IPS-20b (cell line): ENCODE results near the gene LTC4S.

ENCODE experiments used
- H3K27ac ChIP-seq: one replicate; pipeline ENCODE4 v1.5.1; 2013; ENCODE audit warnings: low read length
- H3K27me3 ChIP-seq: 2 replicates; pipeline ENCODE4 v1.6.1; 2013; ENCODE audit warnings: mild to moderate bottlenecking, low read length, inconsistent platforms; ENCODE audit not compliant: insufficient read depth
- H3K36me3 ChIP-seq: 2 replicates; pipeline ENCODE4 v1.6.1; 2013; ENCODE audit warnings: low read depth, mild to moderate bottlenecking, inconsistent platforms, low read length, moderate library complexity; ENCODE audit not compliant: insufficient read depth
- H3K4me1 ChIP-seq: 2 replicates; pipeline ENCODE4 v1.6.1; 2013; ENCODE audit warnings: mild to moderate bottlenecking, control low read depth, inconsistent platforms, low read length, moderate library complexity; ENCODE audit not compliant: insufficient read depth
- H3K4me3 ChIP-seq: 2 replicates; pipeline ENCODE4 v1.5.1; 2013; ENCODE audit warnings: mild to moderate bottlenecking, low read length, inconsistent platforms
- H3K9ac ChIP-seq: 2 replicates; pipeline ENCODE4 v1.6.1; 2013; ENCODE audit warnings: low read depth, mild to moderate bottlenecking, inconsistent platforms, low read length, moderate library complexity
- H3K9me3 ChIP-seq: 2 replicates; pipeline ENCODE4 v1.6.1; 2013; ENCODE audit warnings: mild to moderate bottlenecking, low read depth, low read length, inconsistent platforms; ENCODE audit not compliant: insufficient read depth

Gene LTC4S

GRCh38 chr5:179803651-179804554, 10.1 kb downstream of the LTC4S start:
- peaks cover 10% of the 10 kb centered on the region; the same call in 1 of the 2 replicates for H3K27me3 ChIP-seq
- H3K9me3 ChIP-seq = no peaks in the 10 kb centered on the region
- H3K36me3 ChIP-seq = peaks cover 17% of the 10 kb centered on the region
- H3K27ac ChIP-seq = no peak overlapping the region
- H3K9ac ChIP-seq = no peak overlapping the region
- peaks cover 17% of the 10 kb centered on the region for H3K4me1 ChIP-seq
- H3K4me3 ChIP-seq = no peak overlapping the region

- Histone ChIP-seq H3K36me3 (peaks cover 11% of the 10 kb centered on the region), H3K4me3 (peak overlapping the region; percentile 65; the same call in 1 of the 2 replicates), H3K9me3 (no peaks in the 10 kb centered on the region), H3K9ac (no peak overlapping the region), H3K4me1 (peaks cover 17% of the 10 kb centered on the region), H3K27me3 (peaks cover 10% of the 10 kb centered on the region; the same call in 1 of the 2 replicates), H3K27ac (no peak overlapping the region)
Observed at GRCh38 chr5:179804555-179804947, 10.8 kb downstream of the LTC4S start.

GRCh38 chr5:179805070-179805528, 11.3 kb downstream of the LTC4S start:
- Histone ChIP-seq H3K9me3 (no peaks in the 10 kb centered on the region), H3K9ac (peak overlapping the region; percentile 53; the same call in 1 of the 2 replicates), H3K27me3 (peaks cover 10% of the 10 kb centered on the region; the same call in 1 of the 2 replicates), H3K4me1 (peaks cover 17% of the 10 kb centered on the region), H3K27ac (no peak overlapping the region), H3K36me3 (peaks cover 6% of the 10 kb centered on the region; the same call in 1 of the 2 replicates), H3K4me3 (peak overlapping the region; percentile 65; the same call in 1 of the 2 replicates)

GRCh38 chr5:179805529-179806249, 11.9 kb downstream of the LTC4S start:
- H3K4me1 ChIP-seq = peaks cover 17% of the 10 kb centered on the region
- H3K9ac ChIP-seq = peak overlapping the region; percentile 53; the same call in 1 of the 2 replicates
- H3K27ac ChIP-seq = no peak overlapping the region
- H3K27me3 ChIP-seq = peaks cover 10% of the 10 kb centered on the region; the same call in 1 of the 2 replicates
- H3K4me3 ChIP-seq = peak overlapping the region; percentile 65; the same call in 1 of the 2 replicates
- H3K36me3 ChIP-seq = 0 out of 2 replicates have a peak, but pooled peaks cover 6% of the 10 kb centered on the region
- H3K9me3 ChIP-seq = no peaks in the 10 kb centered on the region

- H3K9ac ChIP-seq = peak within 1 kb of the TSS; percentile 53; the same call in 1 of the 2 replicates
- H3K27me3 ChIP-seq = peaks cover 10% of the 10 kb centered on the region; the same call in 1 of the 2 replicates
- H3K27ac ChIP-seq = no peak within 1 kb of the TSS
- H3K4me3 ChIP-seq = peak within 1 kb of the TSS; percentile 65; the same call in 1 of the 2 replicates
- peaks cover 17% of the 10 kb centered on the region for H3K4me1 ChIP-seq
- H3K9me3 ChIP-seq = no peaks in the 10 kb centered on the region
- H3K36me3 ChIP-seq = no peaks in the 10 kb centered on the region
Observed at GRCh38 chr5:179806250-179807048, 12.7 kb downstream of the LTC4S start, which contains the start of gene MGAT4B. TSS of gene MGAT4B (minus strand) at chr5:179806866. CDS start at chr5:179806583, 283 bp downstream.

GRCh38 chr5:179812135-179812825, 18.5 kb downstream of the LTC4S start:
- peaks cover 6% of the 10 kb centered on the region for H3K4me1 ChIP-seq
- H3K9ac ChIP-seq = no peak overlapping the region
- H3K36me3 ChIP-seq = peaks cover 14% of the 10 kb centered on the region; the same call in 1 of the 2 replicates
- no peaks in the 10 kb centered on the region for H3K9me3 ChIP-seq
- peaks cover 21% of the 10 kb centered on the region; the same call in 1 of the 2 replicates for H3K27me3 ChIP-seq
- H3K4me3 ChIP-seq = no peak overlapping the region
- no peak overlapping the region for H3K27ac ChIP-seq

- no peak overlapping the region for H3K27ac ChIP-seq
- no peak overlapping the region for H3K9ac ChIP-seq
- peaks cover 6% of the 10 kb centered on the region for H3K4me1 ChIP-seq
- peaks cover 28% of the 10 kb centered on the region; the same call in 1 of the 2 replicates for H3K27me3 ChIP-seq
- H3K4me3 ChIP-seq = no peak overlapping the region
- no peaks in the 10 kb centered on the region for H3K9me3 ChIP-seq
- peaks cover 14% of the 10 kb centered on the region; the same call in 1 of the 2 replicates for H3K36me3 ChIP-seq
Observed at GRCh38 chr5:179812997-179813607, 19.3 kb downstream of the LTC4S start.

- H3K36me3 ChIP-seq = peaks cover 14% of the 10 kb centered on the region; the same call in 1 of the 2 replicates
- H3K27ac ChIP-seq = no peak overlapping the region
- H3K4me3 ChIP-seq = no peak overlapping the region
Observed at GRCh38 chr5:179814090-179814489, 20.3 kb downstream of the LTC4S start.

GRCh38 chr5:179815491-179816249, 21.9 kb downstream of the LTC4S start:
- peaks cover 14% of the 10 kb centered on the region; the same call in 1 of the 2 replicates for H3K36me3 ChIP-seq
- H3K27me3 ChIP-seq = peaks cover 37% of the 10 kb centered on the region; the same call in 1 of the 2 replicates
- peaks cover 17% of the 10 kb centered on the region for H3K4me1 ChIP-seq
- H3K27ac ChIP-seq = no peak overlapping the region
- no peak overlapping the region for H3K9ac ChIP-seq
- no peaks in the 10 kb centered on the region for H3K9me3 ChIP-seq
- no peak overlapping the region for H3K4me3 ChIP-seq

More at GRCh38 chr5:179814090-179814489, 20.3 kb downstream of the LTC4S start:
- Histone ChIP-seq H3K27me3 (peaks cover 31% of the 10 kb centered on the region; the same call in 1 of the 2 replicates), H3K9me3 (no peaks in the 10 kb centered on the region), H3K4me1 (peaks cover 6% of the 10 kb centered on the region), H3K9ac (no peak overlapping the region)
